HG03439 (cell line): ENCODE measurements around the gene ZNF177.
"Not testable (repeated sequence)": the region's sequence is repeated elsewhere in the genome, so short reads cannot be mapped to it uniquely, and the experiment has no call there.

ENCODE experiments used
- ATAC-seq: cut with Tn5 transposase; IDR thresholded peaks from one replicate; pipeline ENCODE4 v1.9.1; 2021; ENCODE audit warnings: mild to moderate bottlenecking, moderate library complexity; ENCODE audit not compliant: unreplicated experiment

Gene ZNF177

GRCh38 chr19:9362905-9363304, at the start of gene ZNF177:
ZNF177 (plus strand) TSS chr19:9363013; CDS start chr19:9378312, 15,299 bp downstream.
- ATAC-seq: no peak

GRCh38 chr19:9313756-9314155, 49.1 kb upstream of the ZNF177 start:
- no peak for ATAC-seq

- no peak for ATAC-seq
These were observed 41.5 kb upstream of the ZNF177 start for GRCh38 chr19:9321338-9321737.

- ATAC-seq: not testable (repeated sequence)
These were observed 41.1 kb upstream of the ZNF177 start for GRCh38 chr19:9321756-9322155.

- not testable (repeated sequence) for ATAC-seq
These were observed 40.6 kb upstream of the ZNF177 start for GRCh38 chr19:9322201-9322600.

GRCh38 chr19:9323557-9323918, 39.3 kb upstream of the ZNF177 start:
- peak; percentile 37 for ATAC-seq

- peak; percentile 93 for ATAC-seq
These were observed 38.8 kb upstream of the ZNF177 start, which contains the start of gene ZNF559 for GRCh38 chr19:9323919-9324583. ZNF559 (plus strand) TSS chr19:9324179; CDS start chr19:9338550, 14,371 bp downstream.

- ATAC-seq: no peak
These were observed 38.2 kb upstream of the ZNF177 start for GRCh38 chr19:9324584-9324962.

GRCh38 chr19:9329999-9330398, 32.8 kb upstream of the ZNF177 start:
- ATAC-seq: no peak

GRCh38 chr19:9342610-9343304, 20.1 kb upstream of the ZNF177 start:
- no peak for ATAC-seq

- ATAC-seq: no peak
These were observed 17.8 kb upstream of the ZNF177 start for GRCh38 chr19:9345005-9345404.

- ATAC-seq: no peak
These were observed 14.6 kb upstream of the ZNF177 start for GRCh38 chr19:9348253-9348652.

- ATAC-seq: no peak
These were observed 14.1 kb upstream of the ZNF177 start for GRCh38 chr19:9348671-9349070.

- ATAC-seq: no peak
These were observed 10.3 kb upstream of the ZNF177 start for GRCh38 chr19:9352505-9352904.

- ATAC-seq: no peak
These were observed 9.8 kb upstream of the ZNF177 start for GRCh38 chr19:9353011-9353410.

GRCh38 chr19:9354651-9355050, 8.2 kb upstream of the ZNF177 start:
- ATAC-seq: no peak

GRCh38 chr19:9370738-9371619, 8.2 kb downstream of the ZNF177 start:
- ATAC-seq: no peak

- ATAC-seq: no peak
These were observed 18.6 kb downstream of the ZNF177 start for GRCh38 chr19:9381361-9381785.

GRCh38 chr19:9406798-9407352, 44.1 kb downstream of the ZNF177 start:
- ATAC-seq: no peak

GRCh38 chr19:9407827-9408226, 45.0 kb downstream of the ZNF177 start:
- no peak for ATAC-seq
